Measurements from ENCODE around the gene GSK3B.

The GSK3B gene

DNA sequence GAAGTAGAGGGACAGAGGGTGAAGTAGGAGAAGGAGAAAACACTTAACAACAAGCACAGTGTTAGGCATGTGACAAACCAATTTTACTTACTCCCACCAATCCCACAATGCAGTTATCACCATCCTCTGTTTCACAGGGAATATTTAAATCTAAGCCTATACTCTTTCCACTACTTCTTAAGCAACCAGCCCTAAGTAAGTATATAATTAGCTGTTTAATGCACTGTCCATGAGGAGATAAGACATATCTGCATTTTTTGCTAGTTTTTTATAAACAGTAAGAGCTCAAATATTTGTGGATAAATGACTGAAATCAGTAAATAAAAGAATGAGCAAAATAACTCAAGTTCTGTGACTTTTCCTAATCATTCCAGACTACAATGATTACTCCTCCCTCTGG lies 62.7 kb downstream of the GSK3B start:
- Histone ChIP-seq H3K9ac (ENCODE audit: low read length) (no peak overlapping the region), H3K4me2 (ENCODE audit: low read depth, low read length) (no peak overlapping the region), H3K27me3 (replicated peaks; ENCODE audit: insufficient read depth, low read length) (no peaks in the 10 kb centered on the region), H3K4me1 (ENCODE audit: low read length) (peaks cover 9% of the 10 kb centered on the region), H3F3A (ENCODE audit: insufficient read depth, low read length) (no peaks in the 10 kb centered on the region), H3K79me2 (ENCODE audit: low read length) (peaks cover 100% of the 10 kb centered on the region), H3K9me3 (replicated peaks; ENCODE audit: insufficient read depth, low read length) (no peaks in the 10 kb centered on the region), H2AFZ (ENCODE audit: low read length) (no peak overlapping the region), H3K4me3 (ENCODE audit: low read length) (no peak overlapping the region), H4K20me1 (ENCODE audit: insufficient read depth, low read length) (peaks cover 31% of the 10 kb centered on the region), H3K9me2 (replicated peaks; ENCODE audit: insufficient read depth, low read length) (no peaks in the 10 kb centered on the region), H3K36me3 (replicated peaks; ENCODE audit: insufficient read depth, low read length) (no peaks in the 10 kb centered on the region), H3K27ac (ENCODE audit: low read length) (no peak overlapping the region)
- no peak for DNase-seq
- TF ChIP-seq EZH2phosphoT487 (IDR thresholded peaks at IDR 0.05; ENCODE audit: low read length) (no peak), EZH2 (optimal IDR thresholded peaks at IDR 0.05; ENCODE audit: low read depth, low read length) (no peak), CTCF (IDR thresholded peaks at IDR 0.05; ENCODE audit: low read length) (no peak)

GRCh38 chr3:120029749-120030148 lies 64.5 kb downstream of the GSK3B start:
- Histone ChIP-seq H3K4me2 (ENCODE audit: low read depth, low read length) (no peak overlapping the region), H3K79me2 (ENCODE audit: low read length) (peaks cover 100% of the 10 kb centered on the region), H3K27me3 (replicated peaks; ENCODE audit: insufficient read depth, low read length) (no peaks in the 10 kb centered on the region), H3K4me3 (ENCODE audit: low read length) (no peak overlapping the region), H3K9ac (ENCODE audit: low read length) (no peak overlapping the region), H3K36me3 (replicated peaks; ENCODE audit: insufficient read depth, low read length) (no peaks in the 10 kb centered on the region), H2AFZ (ENCODE audit: low read length) (no peak overlapping the region), H3K9me3 (replicated peaks; ENCODE audit: insufficient read depth, low read length) (no peaks in the 10 kb centered on the region), H3K27ac (ENCODE audit: low read length) (no peak overlapping the region), H3F3A (ENCODE audit: insufficient read depth, low read length) (no peaks in the 10 kb centered on the region), H4K20me1 (ENCODE audit: insufficient read depth, low read length) (peaks cover 37% of the 10 kb centered on the region), H3K4me1 (ENCODE audit: low read length) (peaks cover 9% of the 10 kb centered on the region), H3K9me2 (replicated peaks; ENCODE audit: insufficient read depth, low read length) (no peaks in the 10 kb centered on the region)
- no peak for DNase-seq
- TF ChIP-seq CTCF (IDR thresholded peaks at IDR 0.05; ENCODE audit: low read length) (no peak), EZH2phosphoT487 (IDR thresholded peaks at IDR 0.05; ENCODE audit: low read length) (no peak), EZH2 (optimal IDR thresholded peaks at IDR 0.05; ENCODE audit: low read depth, low read length) (no peak)

DNA sequence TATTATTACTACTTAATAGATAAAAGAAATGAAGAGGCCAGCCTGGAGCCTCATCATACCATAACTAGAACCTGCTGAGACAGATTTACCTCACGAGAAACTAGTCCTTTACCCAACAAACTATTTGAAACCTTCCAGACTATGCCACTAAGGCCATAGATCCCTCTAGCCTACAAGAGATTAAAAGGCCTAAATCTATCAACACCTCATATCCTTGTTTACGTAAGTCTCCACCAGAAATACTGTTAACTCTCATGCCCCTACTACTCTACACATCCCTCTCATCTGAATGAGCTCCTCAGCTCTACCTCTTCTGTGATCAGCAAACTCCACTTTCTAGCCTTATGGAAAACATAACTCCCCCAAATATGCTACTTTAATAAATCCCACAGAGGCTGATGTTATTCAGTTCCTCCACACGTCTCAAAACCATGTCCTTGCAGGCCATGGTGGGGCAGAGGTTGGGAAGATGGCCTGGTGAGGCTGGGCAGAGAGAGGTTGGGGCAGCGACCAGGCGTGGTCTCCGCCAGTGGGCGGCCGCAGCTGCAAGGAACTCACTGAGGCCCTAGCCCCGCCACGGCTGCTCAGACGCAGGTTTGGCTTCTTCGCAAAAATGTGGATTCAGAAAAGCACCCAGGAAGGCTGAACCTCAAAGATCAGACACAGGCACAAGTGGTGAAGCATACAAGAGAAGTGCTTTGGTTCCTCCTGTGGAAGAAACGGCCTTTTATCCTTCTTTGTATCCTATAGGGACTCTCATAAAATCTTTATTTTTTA lies 65.8 kb downstream of the GSK3B start:
- Histone ChIP-seq H4K20me1 (ENCODE audit: insufficient read depth, low read length) (peaks cover 43% of the 10 kb centered on the region), H3K9me3 (replicated peaks; ENCODE audit: insufficient read depth, low read length) (no peaks in the 10 kb centered on the region), H3K27me3 (replicated peaks; ENCODE audit: insufficient read depth, low read length) (no peaks in the 10 kb centered on the region), H3K79me2 (ENCODE audit: low read length) (peaks cover 100% of the 10 kb centered on the region), H3F3A (ENCODE audit: insufficient read depth, low read length) (no peaks in the 10 kb centered on the region), H3K9ac (ENCODE audit: low read length) (no peak overlapping the region), H3K4me3 (ENCODE audit: low read length) (no peak overlapping the region), H3K36me3 (replicated peaks; ENCODE audit: insufficient read depth, low read length) (no peaks in the 10 kb centered on the region), H3K27ac (ENCODE audit: low read length) (no peak overlapping the region), H3K4me1 (ENCODE audit: low read length) (peaks cover 9% of the 10 kb centered on the region), H3K4me2 (ENCODE audit: low read depth, low read length) (no peak overlapping the region), H2AFZ (ENCODE audit: low read length) (no peak overlapping the region), H3K9me2 (replicated peaks; ENCODE audit: insufficient read depth, low read length) (no peaks in the 10 kb centered on the region)
- DNase-seq = no peak
- TF ChIP-seq EZH2phosphoT487 (IDR thresholded peaks at IDR 0.05; ENCODE audit: low read length) (no peak), CTCF (IDR thresholded peaks at IDR 0.05; ENCODE audit: low read length) (no peak), EZH2 (optimal IDR thresholded peaks at IDR 0.05; ENCODE audit: low read depth, low read length) (no peak)
